ENCODE measurements around the gene WBP4.

The WBP4 gene, protein sequence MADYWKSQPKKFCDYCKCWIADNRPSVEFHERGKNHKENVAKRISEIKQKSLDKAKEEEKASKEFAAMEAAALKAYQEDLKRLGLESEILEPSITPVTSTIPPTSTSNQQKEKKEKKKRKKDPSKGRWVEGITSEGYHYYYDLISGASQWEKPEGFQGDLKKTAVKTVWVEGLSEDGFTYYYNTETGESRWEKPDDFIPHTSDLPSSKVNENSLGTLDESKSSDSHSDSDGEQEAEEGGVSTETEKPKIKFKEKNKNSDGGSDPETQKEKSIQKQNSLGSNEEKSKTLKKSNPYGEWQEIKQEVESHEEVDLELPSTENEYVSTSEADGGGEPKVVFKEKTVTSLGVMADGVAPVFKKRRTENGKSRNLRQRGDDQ

DNA sequence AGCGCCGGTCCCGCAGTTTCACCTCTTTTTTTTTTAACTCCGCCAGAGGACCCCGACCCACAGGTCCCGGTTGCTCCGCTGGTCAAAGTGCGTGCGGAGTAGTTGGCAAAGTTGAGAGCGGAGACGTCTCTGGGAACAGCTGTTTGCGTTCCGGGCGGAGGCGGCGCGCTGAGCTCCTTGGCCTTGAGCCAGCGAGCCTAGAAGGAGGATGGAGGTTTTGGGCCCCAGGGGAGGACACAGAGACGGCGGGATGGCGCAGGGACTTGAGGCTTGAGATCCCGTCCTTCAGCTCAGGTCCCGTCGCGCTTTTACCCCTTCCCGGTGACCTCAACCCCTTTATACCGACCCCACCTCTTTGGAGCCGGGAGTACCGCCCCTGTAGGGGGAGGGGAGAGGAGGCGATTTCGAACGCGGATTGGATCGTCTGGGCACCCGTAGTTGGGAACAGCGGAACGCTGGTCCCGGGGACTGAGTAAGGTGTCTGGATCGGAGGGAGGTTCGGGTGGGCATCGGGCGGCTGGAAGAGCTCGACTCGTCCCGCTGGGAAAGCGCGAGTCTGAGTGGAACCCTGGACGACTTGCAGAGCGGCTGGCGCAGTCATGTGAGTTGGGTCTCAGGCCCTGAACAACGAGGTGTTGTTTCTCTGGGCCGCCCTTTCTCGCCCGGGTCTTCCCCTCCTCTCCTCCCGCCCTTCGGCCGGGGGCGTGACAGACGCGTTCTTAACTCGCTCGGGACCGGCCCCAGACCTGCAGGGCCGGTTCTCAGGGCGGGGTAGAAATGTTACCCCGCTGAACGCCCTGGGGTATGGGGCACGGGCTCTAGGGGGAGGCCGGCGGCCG, at the start of gene WBP4:
Gene WBP4 (plus strand): TSS at position 435 of the 839 bp plus-strand sequence. CDS start 165 bp downstream, at position 600.
- no peaks in the 10 kb centered on the region for H3K27me3 Mint-ChIP-seq
- H3K9me3 Mint-ChIP-seq = no peaks in the 10 kb centered on the region
- peak within 1 kb of the TSS; percentile 100 for H3K4me3 Mint-ChIP-seq
- peaks cover 66% of the 10 kb centered on the region for H3K4me1 Mint-ChIP-seq (ENCODE audit: low read depth)
- H3K36me3 Mint-ChIP-seq (ENCODE audit: low read depth) = peaks cover 46% of the 10 kb centered on the region
- H3K27ac Mint-ChIP-seq = peak within 1 kb of the TSS; percentile 100

DNA sequence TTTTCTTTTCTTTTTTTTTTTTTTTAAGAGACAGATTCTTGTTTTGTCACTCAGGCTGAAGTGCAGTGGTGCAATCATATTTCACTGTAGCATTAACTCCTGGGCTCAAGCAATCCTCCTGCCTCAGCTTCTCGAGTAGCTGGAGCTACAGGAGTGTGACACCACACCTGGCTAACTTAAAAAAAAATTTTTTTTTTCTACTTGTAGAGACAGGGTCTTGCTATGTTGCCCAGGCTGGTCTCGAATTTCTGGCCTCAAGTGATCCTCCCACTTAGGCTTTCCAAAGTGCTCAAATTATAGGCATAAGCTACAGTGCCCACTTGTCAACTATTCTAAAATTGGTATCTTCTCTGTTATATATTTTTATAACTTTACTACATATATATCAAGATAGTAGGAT, 48.8 kb upstream of the WBP4 start:
- peak overlapping the region; percentile 16 for H3K4me3 Mint-ChIP-seq
- no peak overlapping the region for H3K27ac Mint-ChIP-seq
- H3K36me3 Mint-ChIP-seq (ENCODE audit: low read depth) = peaks cover 48% of the 10 kb centered on the region
- no peaks in the 10 kb centered on the region for H3K27me3 Mint-ChIP-seq
- H3K9me3 Mint-ChIP-seq = no peaks in the 10 kb centered on the region
- peaks cover 77% of the 10 kb centered on the region for H3K4me1 Mint-ChIP-seq (ENCODE audit: low read depth)

- peak overlapping the region; percentile 96 for H3K4me3 Mint-ChIP-seq
- H3K4me1 Mint-ChIP-seq (ENCODE audit: low read depth) = peaks cover 64% of the 10 kb centered on the region
- peak overlapping the region; percentile 83 for H3K27ac Mint-ChIP-seq
- H3K36me3 Mint-ChIP-seq (ENCODE audit: low read depth) = peaks cover 42% of the 10 kb centered on the region
- no peaks in the 10 kb centered on the region for H3K9me3 Mint-ChIP-seq
- H3K27me3 Mint-ChIP-seq = no peaks in the 10 kb centered on the region
Measured at GRCh38 chr13:41013835-41014234, 47.5 kb upstream of the WBP4 start.

GRCh38 chr13:41015920-41016319, 45.4 kb upstream of the WBP4 start:
- Mint-ChIP-seq H3K9me3 (no peaks in the 10 kb centered on the region), H3K36me3 (ENCODE audit: low read depth) (peaks cover 39% of the 10 kb centered on the region), H3K27ac (peak overlapping the region; percentile 86), H3K4me3 (peak overlapping the region; percentile 96), H3K27me3 (no peaks in the 10 kb centered on the region), H3K4me1 (ENCODE audit: low read depth) (peaks cover 73% of the 10 kb centered on the region)

GRCh38 chr13:41017159-41017558, 44.1 kb upstream of the WBP4 start:
- Mint-ChIP-seq H3K27ac (peak overlapping the region; percentile 96), H3K4me3 (peak overlapping the region; percentile 96), H3K36me3 (ENCODE audit: low read depth) (peaks cover 28% of the 10 kb centered on the region), H3K9me3 (no peaks in the 10 kb centered on the region), H3K27me3 (no peaks in the 10 kb centered on the region), H3K4me1 (ENCODE audit: low read depth) (peaks cover 61% of the 10 kb centered on the region)

GRCh38 chr13:41017817-41018601, 43.3 kb upstream of the WBP4 start:
- peak overlapping the region; percentile 96 for H3K4me3 Mint-ChIP-seq
- peaks cover 56% of the 10 kb centered on the region for H3K4me1 Mint-ChIP-seq (ENCODE audit: low read depth)
- no peaks in the 10 kb centered on the region for H3K27me3 Mint-ChIP-seq
- peak overlapping the region; percentile 96 for H3K27ac Mint-ChIP-seq
- H3K9me3 Mint-ChIP-seq = no peaks in the 10 kb centered on the region
- H3K36me3 Mint-ChIP-seq (ENCODE audit: low read depth) = peaks cover 23% of the 10 kb centered on the region

- peak overlapping the region; percentile 97 for H3K27ac Mint-ChIP-seq
- peaks cover 55% of the 10 kb centered on the region for H3K4me1 Mint-ChIP-seq (ENCODE audit: low read depth)
- H3K36me3 Mint-ChIP-seq (ENCODE audit: low read depth) = peaks cover 18% of the 10 kb centered on the region
- H3K4me3 Mint-ChIP-seq = peak overlapping the region; percentile 96
- no peaks in the 10 kb centered on the region for H3K27me3 Mint-ChIP-seq
- no peaks in the 10 kb centered on the region for H3K9me3 Mint-ChIP-seq
Measured at GRCh38 chr13:41018602-41018948, 42.7 kb upstream of the WBP4 start.

GRCh38 chr13:41019011-41019487, 42.3 kb upstream of the WBP4 start, which contains the start of gene ELF1:
Gene ELF1 (minus strand): TSS chr13:41019316. CDS start chr13:40982054, 37,262 bp downstream.
- Mint-ChIP-seq H3K4me3 (peak within 1 kb of the TSS; percentile 96), H3K4me1 (ENCODE audit: low read depth) (peaks cover 53% of the 10 kb centered on the region), H3K27me3 (no peaks in the 10 kb centered on the region), H3K9me3 (no peaks in the 10 kb centered on the region), H3K27ac (peak within 1 kb of the TSS; percentile 97), H3K36me3 (ENCODE audit: low read depth) (peaks cover 15% of the 10 kb centered on the region)

GRCh38 chr13:41019578-41020347, 41.5 kb upstream of the WBP4 start:
- peaks cover 50% of the 10 kb centered on the region for H3K4me1 Mint-ChIP-seq (ENCODE audit: low read depth)
- no peak overlapping the region for H3K4me3 Mint-ChIP-seq
- H3K27ac Mint-ChIP-seq = no peak overlapping the region
- no peaks in the 10 kb centered on the region for H3K27me3 Mint-ChIP-seq
- H3K36me3 Mint-ChIP-seq (ENCODE audit: low read depth) = peaks cover 15% of the 10 kb centered on the region
- H3K9me3 Mint-ChIP-seq = no peaks in the 10 kb centered on the region

GRCh38 chr13:41025518-41025917, 35.8 kb upstream of the WBP4 start:
- no peak overlapping the region for H3K27ac Mint-ChIP-seq
- H3K4me1 Mint-ChIP-seq (ENCODE audit: low read depth) = peaks cover 32% of the 10 kb centered on the region
- no peak overlapping the region for H3K4me3 Mint-ChIP-seq
- H3K27me3 Mint-ChIP-seq = no peaks in the 10 kb centered on the region
- peaks cover 15% of the 10 kb centered on the region for H3K36me3 Mint-ChIP-seq (ENCODE audit: low read depth)
- H3K9me3 Mint-ChIP-seq = no peaks in the 10 kb centered on the region

- no peaks in the 10 kb centered on the region for H3K27me3 Mint-ChIP-seq
- H3K27ac Mint-ChIP-seq = no peak overlapping the region
- peaks cover 32% of the 10 kb centered on the region for H3K4me1 Mint-ChIP-seq (ENCODE audit: low read depth)
- H3K9me3 Mint-ChIP-seq = no peaks in the 10 kb centered on the region
- H3K4me3 Mint-ChIP-seq = no peak overlapping the region
- H3K36me3 Mint-ChIP-seq (ENCODE audit: low read depth) = peaks cover 15% of the 10 kb centered on the region
Measured at GRCh38 chr13:41026788-41027187, 34.5 kb upstream of the WBP4 start.

GRCh38 chr13:41028051-41028450, 33.3 kb upstream of the WBP4 start:
- Mint-ChIP-seq H3K27ac (no peak overlapping the region), H3K27me3 (no peaks in the 10 kb centered on the region), H3K36me3 (ENCODE audit: low read depth) (peaks cover 15% of the 10 kb centered on the region), H3K4me3 (no peak overlapping the region), H3K9me3 (no peaks in the 10 kb centered on the region), H3K4me1 (ENCODE audit: low read depth) (peaks cover 38% of the 10 kb centered on the region)

DNA sequence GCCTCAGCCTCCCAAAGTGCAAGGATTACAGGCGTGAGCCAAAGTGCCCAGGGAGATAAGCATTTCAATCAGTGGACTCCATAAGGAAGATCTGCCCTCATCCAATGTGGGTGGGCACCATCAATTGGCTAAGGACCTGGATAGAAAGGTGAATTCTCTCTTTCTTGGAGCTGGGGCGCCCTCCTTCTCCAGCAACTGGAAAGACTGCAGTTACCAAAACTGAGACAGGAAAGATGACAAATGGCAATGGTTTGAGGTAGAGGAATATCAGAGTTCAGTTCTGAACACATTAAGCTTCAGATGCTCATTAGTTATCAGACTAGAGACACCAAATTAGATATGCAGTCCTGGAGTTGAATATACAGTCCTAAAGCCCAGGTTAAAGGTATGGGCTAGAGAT, 31.7 kb upstream of the WBP4 start:
- Mint-ChIP-seq H3K4me1 (ENCODE audit: low read depth) (peaks cover 42% of the 10 kb centered on the region), H3K4me3 (no peak overlapping the region), H3K36me3 (ENCODE audit: low read depth) (peaks cover 14% of the 10 kb centered on the region), H3K27ac (no peak overlapping the region), H3K9me3 (no peaks in the 10 kb centered on the region), H3K27me3 (no peaks in the 10 kb centered on the region)
